Measurements from ENCODE around the gene RTL1.

Gene RTL1

GRCh38 chr14:100860556-100861187 lies 42.9 kb downstream of the RTL1 start:
- H3K36me3 ChIP-seq, result no peaks in the 10 kb centered on the region
- H3K27me3 ChIP-seq (ENCODE audit: insufficient read depth, low read depth, severe bottlenecking), result peaks cover 42% of the 10 kb centered on the region
- TF ChIP-seq CTCF (IDR thresholded peaks at IDR 0.05; ENCODE audit: low read depth, low read length), result no peak
- peaks cover 7% of the 10 kb centered on the region for H3K9me3 ChIP-seq (ENCODE audit: severe bottlenecking)
- DNase-seq, result no peak
- no peak overlapping the region for H3K27ac ChIP-seq
- no peak overlapping the region for H3K4me3 ChIP-seq (ENCODE audit: low read depth, low read length)

DNA sequence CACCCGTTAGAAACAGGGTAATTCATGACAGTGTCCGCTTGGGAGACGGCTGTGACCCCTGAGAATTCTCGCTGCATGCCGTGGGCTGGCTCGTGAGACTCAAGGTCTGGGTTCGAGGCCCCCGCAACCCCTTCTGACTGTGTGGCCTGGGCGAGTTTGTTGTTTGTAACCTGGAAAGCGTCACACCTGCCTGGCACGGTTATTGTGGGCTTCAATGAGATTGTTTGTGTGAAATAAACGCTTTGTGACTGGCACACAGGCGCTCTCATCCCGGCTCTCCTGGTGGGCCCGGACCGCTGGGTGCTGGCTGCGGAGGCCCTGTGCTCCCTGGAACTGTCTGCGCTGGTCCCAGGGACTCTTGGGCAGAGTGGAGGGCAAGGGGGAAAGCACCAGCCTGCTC lies 43.7 kb downstream of the RTL1 start:
- no peak for DNase-seq
- Histone ChIP-seq H3K9me3 (ENCODE audit: severe bottlenecking) (peaks cover 7% of the 10 kb centered on the region), H3K27me3 (ENCODE audit: insufficient read depth, low read depth, severe bottlenecking) (peaks cover 34% of the 10 kb centered on the region), H3K36me3 (no peaks in the 10 kb centered on the region), H3K27ac (no peak overlapping the region), H3K4me3 (ENCODE audit: low read depth, low read length) (no peak overlapping the region)
- TF ChIP-seq CTCF (IDR thresholded peaks at IDR 0.05; ENCODE audit: low read depth, low read length), result no peak

GRCh38 chr14:100858838-100859220 lies 44.7 kb downstream of the RTL1 start:
- Histone ChIP-seq H3K27me3 (ENCODE audit: insufficient read depth, low read depth, severe bottlenecking) (peaks cover 24% of the 10 kb centered on the region), H3K27ac (no peak overlapping the region), H3K9me3 (ENCODE audit: severe bottlenecking) (peaks cover 7% of the 10 kb centered on the region), H3K4me3 (ENCODE audit: low read depth, low read length) (no peak overlapping the region), H3K36me3 (no peaks in the 10 kb centered on the region)
- DNase-seq, result no peak
- TF ChIP-seq CTCF (IDR thresholded peaks at IDR 0.05; ENCODE audit: low read depth, low read length), result no peak

DNA sequence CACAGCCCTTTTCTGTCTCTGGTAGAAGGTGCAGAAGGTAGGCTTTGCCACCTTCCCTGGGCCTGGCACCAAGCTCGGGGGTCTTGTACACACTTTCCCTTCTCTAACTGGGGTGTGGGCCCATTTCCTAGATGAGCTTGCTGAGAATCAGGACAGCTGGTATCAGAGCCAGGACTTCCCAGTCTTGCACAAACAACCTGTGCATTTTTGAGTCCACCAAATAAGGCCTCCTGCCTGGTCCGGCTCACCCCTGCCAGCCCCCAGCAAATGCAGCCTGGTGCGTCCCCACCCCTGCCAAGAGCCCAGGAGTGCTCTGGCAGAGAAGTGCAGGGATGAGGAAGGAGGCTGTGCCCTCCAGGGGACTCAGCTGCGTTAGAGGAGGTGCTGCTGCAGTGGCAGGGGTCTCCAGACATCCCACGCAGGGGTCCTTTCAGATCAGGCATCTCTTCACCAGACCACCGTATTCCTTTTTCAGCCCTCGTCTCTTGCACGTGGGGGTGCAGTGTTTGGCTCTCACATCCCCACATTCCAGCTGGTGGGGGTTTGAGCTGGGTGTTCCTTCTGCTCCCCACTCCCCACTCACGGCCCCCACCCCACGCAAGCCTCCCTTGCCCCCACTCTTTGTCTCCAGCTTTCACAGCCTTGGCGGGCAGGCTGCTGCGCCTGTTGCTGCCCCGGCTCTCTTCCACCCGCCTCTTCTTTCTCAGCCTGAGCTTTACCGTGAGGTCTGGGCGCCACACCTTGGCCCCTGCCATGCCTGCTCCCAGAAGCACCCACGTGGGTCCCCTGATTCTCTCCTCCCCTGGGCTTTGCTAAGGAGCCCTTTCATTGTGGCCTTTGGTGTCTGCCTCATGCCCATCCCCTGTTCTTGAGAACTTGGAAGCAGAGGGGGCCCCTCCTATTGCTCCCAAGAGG lies 45.3 kb downstream of the RTL1 start:
- Histone ChIP-seq H3K27me3 (ENCODE audit: insufficient read depth, low read depth, severe bottlenecking) (peaks cover 24% of the 10 kb centered on the region), H3K9me3 (ENCODE audit: severe bottlenecking) (peaks cover 7% of the 10 kb centered on the region), H3K36me3 (no peaks in the 10 kb centered on the region), H3K27ac (no peak overlapping the region), H3K4me3 (ENCODE audit: low read depth, low read length) (no peak overlapping the region)
- no peak for TF ChIP-seq CTCF (IDR thresholded peaks at IDR 0.05; ENCODE audit: low read depth, low read length)
- DNase-seq, result no peak

- H3K36me3 ChIP-seq, result no peaks in the 10 kb centered on the region
- no peak overlapping the region for H3K27ac ChIP-seq
- no peak for TF ChIP-seq CTCF (IDR thresholded peaks at IDR 0.05; ENCODE audit: low read depth, low read length)
- DNase-seq, result no peak
- H3K9me3 ChIP-seq (ENCODE audit: severe bottlenecking), result no peaks in the 10 kb centered on the region
- no peak overlapping the region for H3K4me3 ChIP-seq (ENCODE audit: low read depth, low read length)
- peaks cover 18% of the 10 kb centered on the region for H3K27me3 ChIP-seq (ENCODE audit: insufficient read depth, low read depth, severe bottlenecking)
These were observed 46.1 kb downstream of the RTL1 start for GRCh38 chr14:100857233-100857922.

All from WERI-Rb-1 (cell line).